Fibroblast of lung (primary cell): ENCODE results near the gene VWA8.

Experiments used
- EZH2 ChIP-seq: IDR thresholded peaks from 2 replicates; pipeline ENCODE4 v1.5.1; 2012; ENCODE audit warnings: low read length, control low read depth, mild to moderate bottlenecking; ENCODE audit errors: missing control alignments
- TF ChIP-seq, protein P1 (sequence below), 2 donors: IDR thresholded peaks in 1 of 2; conservative IDR thresholded peaks in 1 of 2; 1 replicate in 1 of 2; 2 replicates in 1 of 2; pipeline ENCODE4 v1.5.1; 2011 to 2012; ENCODE audit warnings: low read length in 2 of 2, control low read depth in 1 of 2, inconsistent platforms in 1 of 2, low read depth in 1 of 2, mild to moderate bottlenecking in 1 of 2

DNA sequence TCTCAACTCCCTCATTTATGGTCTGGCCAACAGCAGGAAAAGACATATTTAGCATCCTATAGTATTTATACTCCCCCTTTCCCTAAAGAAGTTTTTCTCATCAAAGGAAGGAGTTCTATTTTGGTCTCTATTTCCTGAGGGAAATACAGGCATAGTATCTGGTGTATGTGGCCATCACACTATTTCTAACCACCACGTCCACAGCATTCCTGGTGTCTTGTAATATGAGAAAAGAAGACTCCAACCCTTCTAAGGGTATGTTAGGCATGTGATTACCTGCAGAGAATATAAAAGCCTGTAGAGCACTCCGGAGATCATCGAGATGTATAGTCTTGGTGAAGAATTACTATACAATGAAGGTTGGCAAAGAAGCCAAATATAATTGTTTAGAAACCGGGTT, 137.4 kb downstream of the VWA8 start:
- TF ChIP-seq, protein P1, sequence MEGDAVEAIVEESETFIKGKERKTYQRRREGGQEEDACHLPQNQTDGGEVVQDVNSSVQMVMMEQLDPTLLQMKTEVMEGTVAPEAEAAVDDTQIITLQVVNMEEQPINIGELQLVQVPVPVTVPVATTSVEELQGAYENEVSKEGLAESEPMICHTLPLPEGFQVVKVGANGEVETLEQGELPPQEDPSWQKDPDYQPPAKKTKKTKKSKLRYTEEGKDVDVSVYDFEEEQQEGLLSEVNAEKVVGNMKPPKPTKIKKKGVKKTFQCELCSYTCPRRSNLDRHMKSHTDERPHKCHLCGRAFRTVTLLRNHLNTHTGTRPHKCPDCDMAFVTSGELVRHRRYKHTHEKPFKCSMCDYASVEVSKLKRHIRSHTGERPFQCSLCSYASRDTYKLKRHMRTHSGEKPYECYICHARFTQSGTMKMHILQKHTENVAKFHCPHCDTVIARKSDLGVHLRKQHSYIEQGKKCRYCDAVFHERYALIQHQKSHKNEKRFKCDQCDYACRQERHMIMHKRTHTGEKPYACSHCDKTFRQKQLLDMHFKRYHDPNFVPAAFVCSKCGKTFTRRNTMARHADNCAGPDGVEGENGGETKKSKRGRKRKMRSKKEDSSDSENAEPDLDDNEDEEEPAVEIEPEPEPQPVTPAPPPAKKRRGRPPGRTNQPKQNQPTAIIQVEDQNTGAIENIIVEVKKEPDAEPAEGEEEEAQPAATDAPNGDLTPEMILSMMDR (conservative IDR thresholded peaks at IDR 0.05 in 1 of 2, IDR thresholded peaks at IDR 0.05 in 1 of 2; ENCODE audit: low read depth in 1 of 2, low read length in 2 of 2) = no peak
- no peak for TF ChIP-seq EZH2
